Endothelial cell (in vitro differentiated cells): Measurements from ENCODE around the gene CAPN7. TPM values are rescaled to one million over a fixed set of nuclear protein-coding genes. Genes with fewer than 3 reads are reported as not detected.

ENCODE experiments used
- DNase-seq: peaks from one replicate; pipeline ENCODE4 v3.0.0; 2021; ENCODE audit warnings: low spot score
- H3K27ac Mint-ChIP-seq: one replicate; pipeline ENCODE4 v1.8.0; 2021; ENCODE audit warnings: mixed read lengths, inconsistent platforms; ENCODE audit not compliant: unreplicated experiment
- H3K27me3 Mint-ChIP-seq: one replicate; pipeline ENCODE4 v1.8.0; 2021; ENCODE audit warnings: mild to moderate bottlenecking, moderate library complexity, mixed read lengths, inconsistent platforms; ENCODE audit not compliant: unreplicated experiment
- H3K36me3 Mint-ChIP-seq: one replicate; pipeline ENCODE4 v1.8.0; 2021; ENCODE audit warnings: mild to moderate bottlenecking, low read depth, mixed read lengths, inconsistent platforms; ENCODE audit not compliant: unreplicated experiment
- H3K4me1 Mint-ChIP-seq: one replicate; pipeline ENCODE4 v1.8.0; 2021; ENCODE audit warnings: mild to moderate bottlenecking, mixed read lengths, inconsistent platforms; ENCODE audit not compliant: unreplicated experiment
- H3K4me3 Mint-ChIP-seq: one replicate; pipeline ENCODE4 v1.8.0; 2021; ENCODE audit warnings: mild to moderate bottlenecking, mixed read lengths, inconsistent platforms; ENCODE audit not compliant: unreplicated experiment
- H3K9me3 Mint-ChIP-seq: one replicate; pipeline ENCODE4 v1.8.0; 2021; ENCODE audit warnings: mixed read lengths, inconsistent platforms; ENCODE audit not compliant: unreplicated experiment
- CTCF ChIP-seq: fragments of 200-600 bp; sonication (generic); IDR thresholded peaks from one replicate; pipeline ENCODE4 v1.5.0; 2021; ENCODE audit warnings: antibody characterized with exemption; ENCODE audit not compliant: unreplicated experiment
- total RNA-seq: library from RNA; stranded (reverse); fragmentation: NEBNext Ultra II Directional; extraction: Animal tissue kit (Norgen Biotek cat#: 25700); gene quantifications from one replicate; pipeline ENCODE4 v1.2.1, GENCODE V29; 2021; ENCODE audit not compliant: unreplicated experiment

Gene CAPN7
- total RNA-seq, 1 donor from 2014 or later: 25.9 TPM

DNA sequence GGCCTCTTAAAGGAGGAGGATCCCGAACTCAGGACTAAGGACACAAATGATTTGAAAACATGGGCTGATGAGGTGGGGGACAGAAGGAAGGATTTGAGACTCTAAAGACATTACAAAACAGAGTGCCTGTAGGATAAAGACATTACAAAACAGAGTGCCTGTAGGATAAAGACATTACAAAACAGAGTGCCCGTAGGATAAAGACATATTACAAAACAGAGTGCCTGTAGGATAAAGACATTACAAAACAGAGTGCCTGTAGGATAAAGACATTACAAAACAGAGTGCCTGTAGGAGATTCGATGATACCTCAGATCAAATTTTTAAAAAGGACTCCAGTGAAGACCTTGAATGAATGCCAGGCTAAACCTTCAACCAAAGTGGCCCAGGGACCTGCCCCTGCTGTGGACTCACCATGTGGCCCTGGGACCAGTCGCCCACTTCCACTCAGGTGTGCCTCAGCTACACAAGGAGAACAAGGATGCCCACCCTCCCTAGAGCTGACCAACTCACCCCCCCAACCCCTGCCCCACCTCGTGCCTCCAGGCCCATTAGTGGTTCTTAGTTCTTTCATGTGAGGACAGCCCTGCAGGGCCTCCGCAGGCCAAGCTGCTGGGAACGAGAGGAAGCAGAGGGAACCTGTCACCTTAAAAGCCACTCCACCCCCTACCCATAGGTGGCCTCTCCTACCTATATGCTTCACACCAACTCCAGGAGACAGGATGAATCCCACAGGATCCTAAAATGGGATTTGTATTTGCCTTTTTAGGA is 66.6 kb downstream of the CAPN7 start:
- DNase-seq: no peak
- no peaks in the 10 kb centered on the region for H3K4me1 Mint-ChIP-seq
- no peak for TF ChIP-seq CTCF
- peaks cover 17% of the 10 kb centered on the region for H3K36me3 Mint-ChIP-seq
- H3K27me3 Mint-ChIP-seq: peaks cover 4% of the 10 kb centered on the region
- no peak overlapping the region for H3K4me3 Mint-ChIP-seq
- H3K27ac Mint-ChIP-seq: no peak overlapping the region
- H3K9me3 Mint-ChIP-seq: no peaks in the 10 kb centered on the region

DNA sequence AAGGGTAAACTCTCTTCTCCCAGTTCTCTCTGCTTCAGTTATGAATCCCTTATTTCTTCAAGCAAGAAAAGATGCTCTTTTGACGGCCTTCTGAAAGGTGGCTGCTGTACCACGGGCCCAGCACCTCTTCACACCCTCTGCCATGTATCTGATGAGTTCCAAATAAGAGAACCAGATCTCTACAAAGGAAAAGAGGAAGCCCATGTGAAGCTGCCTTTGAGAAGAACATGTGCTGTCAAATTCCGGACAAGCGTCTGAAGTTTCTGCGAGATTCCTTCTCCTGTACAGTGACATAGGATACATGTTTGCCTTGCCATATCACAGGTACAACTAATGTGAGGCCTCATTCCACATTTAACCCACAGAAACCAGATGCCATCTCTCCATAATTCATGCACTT is 67.2 kb downstream of the CAPN7 start:
- no peak overlapping the region for H3K27ac Mint-ChIP-seq

GRCh38 chr3:15276028-15276724 is 70.1 kb downstream of the CAPN7 start:
- H3K36me3 Mint-ChIP-seq: peaks cover 11% of the 10 kb centered on the region
- H3K4me3 Mint-ChIP-seq: no peak overlapping the region
- peaks cover 1% of the 10 kb centered on the region for H3K27me3 Mint-ChIP-seq
- H3K4me1 Mint-ChIP-seq: peaks cover 15% of the 10 kb centered on the region
- H3K9me3 Mint-ChIP-seq: no peaks in the 10 kb centered on the region
- DNase-seq: no peak
- H3K27ac Mint-ChIP-seq: no peak overlapping the region
- no peak for TF ChIP-seq CTCF

More for the DNA sequence above, 67.2 kb downstream of the CAPN7 start:
- H3K27me3 Mint-ChIP-seq: peaks cover 4% of the 10 kb centered on the region
- H3K9me3 Mint-ChIP-seq: no peaks in the 10 kb centered on the region
- H3K4me3 Mint-ChIP-seq: no peak overlapping the region
- peaks cover 17% of the 10 kb centered on the region for H3K36me3 Mint-ChIP-seq
- TF ChIP-seq CTCF: no peak
- DNase-seq: no peak
- no peaks in the 10 kb centered on the region for H3K4me1 Mint-ChIP-seq

DNA sequence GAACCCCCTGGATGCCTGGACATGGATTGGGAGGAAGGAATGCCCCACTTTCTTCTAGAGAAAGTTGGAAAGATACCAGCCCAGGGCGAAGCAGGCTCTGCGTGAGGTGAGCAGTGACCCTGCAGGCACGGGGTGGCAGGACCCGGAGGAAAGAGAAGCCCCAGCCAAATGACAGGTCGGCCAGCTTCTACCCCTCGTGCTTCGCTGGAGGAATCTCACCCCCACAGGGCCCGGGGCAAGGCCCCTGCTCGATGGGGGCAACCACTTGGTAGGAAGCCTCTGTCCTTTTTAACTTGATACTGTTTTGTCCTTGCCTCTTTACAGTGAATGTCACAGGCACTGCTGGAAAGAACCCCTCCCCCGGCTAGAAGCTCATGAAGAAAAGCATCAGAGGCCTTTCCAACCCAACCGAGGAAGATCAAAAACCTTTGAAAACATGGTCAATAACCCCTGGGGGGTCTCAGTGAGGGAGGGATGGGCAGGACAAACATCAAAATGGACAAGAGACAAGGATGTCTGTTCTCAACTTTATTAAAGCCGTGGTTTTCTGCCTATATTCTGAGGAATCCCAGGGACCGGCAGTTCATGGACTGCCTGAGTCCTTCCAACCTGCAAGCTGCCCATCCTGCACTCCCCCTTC is 71.9 kb downstream of the CAPN7 start:
- H3K9me3 Mint-ChIP-seq: no peaks in the 10 kb centered on the region
- H3K27ac Mint-ChIP-seq: no peak overlapping the region
- peaks cover 6% of the 10 kb centered on the region for H3K36me3 Mint-ChIP-seq

More for the DNA sequence above, 71.9 kb downstream of the CAPN7 start:
- peaks cover 22% of the 10 kb centered on the region for H3K4me1 Mint-ChIP-seq
- no peak for TF ChIP-seq CTCF
- no peak overlapping the region for H3K4me3 Mint-ChIP-seq
- H3K27me3 Mint-ChIP-seq: peaks cover 1% of the 10 kb centered on the region
- no peak for DNase-seq
